NCI-H69 (cell line): ENCODE measurements around the gene ATP1A2.

ENCODE experiments used
- DNase-seq: peaks from one replicate; lab custom pipeline; 2025; lab: John Stamatoyannopoulos, UW

Gene ATP1A2

GRCh38 chr1:160115545-160116282, at the start of gene ATP1A2:
Gene ATP1A2, plus strand, starts transcription at chr1:160115759. Its CDS starts 103 bp downstream, at chr1:160115862.
- DNase-seq, result peak; percentile 41

DNA sequence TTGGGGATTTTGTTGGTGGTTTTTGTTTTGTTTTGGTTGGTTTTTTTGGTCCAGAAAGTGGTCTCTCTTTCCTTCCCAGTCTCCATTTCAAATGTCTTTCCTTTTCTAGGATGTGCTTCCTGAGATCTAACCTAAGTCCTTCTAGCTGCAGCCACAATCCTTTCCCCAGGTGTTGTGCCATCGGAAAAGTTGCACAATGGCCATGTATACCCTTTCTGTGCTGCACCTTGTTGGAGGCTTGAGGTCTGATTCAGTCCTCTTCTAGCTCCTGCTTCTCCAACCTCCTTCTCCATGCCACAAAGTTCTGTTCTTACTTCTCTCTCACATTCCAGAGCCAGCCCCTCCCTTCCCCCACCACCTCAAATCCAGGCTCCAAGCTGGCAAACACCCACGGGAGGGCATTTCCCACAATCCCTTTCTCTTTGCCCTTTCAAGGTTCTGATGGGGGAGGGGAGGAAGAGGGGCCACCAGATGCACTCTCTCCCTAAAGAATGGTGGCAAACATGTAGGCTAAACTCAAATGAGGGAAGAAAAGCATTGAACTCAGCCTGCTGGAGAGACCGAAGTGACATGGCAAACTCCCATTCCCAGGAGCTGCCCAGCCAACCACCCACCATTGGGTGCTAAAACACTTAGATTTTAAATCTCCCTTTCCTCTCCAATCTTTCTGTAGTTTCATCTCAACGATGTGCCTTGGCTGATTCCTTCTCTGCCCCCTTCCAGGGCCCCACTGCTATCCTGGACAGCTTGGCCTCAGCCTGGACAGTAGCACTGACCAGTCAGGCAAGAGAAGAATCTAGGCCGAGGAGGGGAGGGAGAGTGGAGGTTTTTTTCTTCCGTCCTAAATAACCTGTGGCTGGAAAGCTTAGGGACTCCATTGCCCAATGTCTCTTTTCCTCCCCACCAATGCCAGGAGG, 48.5 kb upstream of the ATP1A2 start:
- DNase-seq, result no peak

GRCh38 chr1:160068225-160068624, 47.3 kb upstream of the ATP1A2 start:
- no peak for DNase-seq

GRCh38 chr1:160069460-160070231, 45.9 kb upstream of the ATP1A2 start, which contains the start of gene KCNJ10:
Gene KCNJ10, minus strand, starts transcription at chr1:160070160. Its CDS starts 27,628 bp downstream, at chr1:160042532.
- peak; percentile 18 for DNase-seq

- peak; percentile 89 for DNase-seq
These were observed 45.1 kb upstream of the ATP1A2 start for GRCh38 chr1:160070243-160071163.

- DNase-seq, result no peak
These were observed 44.3 kb upstream of the ATP1A2 start for GRCh38 chr1:160071289-160071688.

DNA sequence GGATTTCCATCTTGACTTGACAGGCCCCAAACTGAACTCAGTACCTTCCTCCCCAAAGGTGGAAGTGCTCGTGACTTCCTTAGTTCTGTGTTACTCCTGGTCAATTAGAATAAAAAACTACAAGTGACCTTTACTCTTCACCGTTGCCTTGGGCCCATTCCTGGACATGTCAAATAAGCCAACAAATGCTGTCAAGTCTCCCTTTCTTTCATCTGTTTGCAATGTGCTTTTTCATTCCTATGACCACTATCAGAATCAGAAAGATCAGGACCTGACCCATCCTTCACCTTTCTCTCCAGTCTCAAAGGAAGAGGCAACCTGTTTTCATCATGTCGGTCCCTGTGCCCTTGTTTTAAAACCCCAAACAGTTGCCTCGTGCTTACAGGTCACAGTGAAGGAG, 40.7 kb upstream of the ATP1A2 start:
- DNase-seq, result no peak

- no peak for DNase-seq
These were observed 39.7 kb upstream of the ATP1A2 start for GRCh38 chr1:160075836-160076235.

- DNase-seq, result no peak
These were observed 39.3 kb upstream of the ATP1A2 start for GRCh38 chr1:160076295-160076694.

GRCh38 chr1:160077486-160077885, 38.1 kb upstream of the ATP1A2 start:
- DNase-seq, result peak; percentile 9

DNA sequence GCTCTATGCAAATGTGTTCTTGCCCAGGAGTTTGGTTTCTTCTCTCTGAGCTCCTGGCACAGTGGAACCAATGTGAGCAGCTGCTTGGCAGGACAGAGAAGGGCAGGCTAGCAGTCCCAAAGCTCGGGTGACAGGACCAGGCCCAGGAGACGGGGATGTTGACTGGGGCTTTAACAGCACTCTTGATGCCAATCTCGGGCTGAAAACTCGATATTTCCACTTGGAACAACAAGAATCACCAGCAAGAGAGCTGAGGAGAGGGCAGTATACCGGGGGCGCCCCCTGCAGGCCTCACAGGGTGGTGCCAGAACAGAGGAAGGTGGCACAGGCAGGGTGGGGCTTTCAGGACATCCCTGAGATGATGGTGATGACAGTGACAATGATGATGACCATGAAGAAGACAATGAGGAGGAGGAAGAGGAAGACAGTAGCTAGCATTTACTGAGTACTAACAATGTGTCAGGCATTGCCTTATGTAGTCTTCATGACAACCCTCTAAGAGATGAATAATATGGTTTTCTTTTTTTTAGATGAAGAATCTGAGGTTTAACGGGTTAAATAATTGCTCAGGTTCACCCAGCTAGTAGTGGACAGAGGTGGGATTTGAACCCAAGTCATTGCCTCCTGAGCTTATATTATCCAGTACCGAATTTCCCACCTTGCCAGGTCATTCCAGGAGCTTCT, 36.9 kb upstream of the ATP1A2 start:
- peak; percentile 66 for DNase-seq

DNA sequence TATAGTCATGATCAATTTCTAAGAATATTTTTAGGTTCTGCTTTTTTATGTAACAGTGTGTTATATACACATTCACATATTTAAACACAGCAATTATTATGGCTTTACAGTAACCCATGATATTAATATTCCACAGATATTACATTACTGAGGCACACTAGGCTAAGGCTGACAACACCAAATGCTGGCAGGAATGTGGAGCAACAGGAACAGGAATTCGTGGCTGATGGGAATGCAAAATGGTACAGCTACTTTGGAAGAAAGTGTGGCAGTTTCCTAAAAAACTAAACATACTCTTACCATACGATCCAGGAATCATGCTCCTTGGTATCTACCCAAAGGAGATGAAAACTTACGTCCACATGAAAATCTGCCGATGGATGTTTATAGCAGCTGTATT, 36.1 kb upstream of the ATP1A2 start:
- no peak for DNase-seq

DNA sequence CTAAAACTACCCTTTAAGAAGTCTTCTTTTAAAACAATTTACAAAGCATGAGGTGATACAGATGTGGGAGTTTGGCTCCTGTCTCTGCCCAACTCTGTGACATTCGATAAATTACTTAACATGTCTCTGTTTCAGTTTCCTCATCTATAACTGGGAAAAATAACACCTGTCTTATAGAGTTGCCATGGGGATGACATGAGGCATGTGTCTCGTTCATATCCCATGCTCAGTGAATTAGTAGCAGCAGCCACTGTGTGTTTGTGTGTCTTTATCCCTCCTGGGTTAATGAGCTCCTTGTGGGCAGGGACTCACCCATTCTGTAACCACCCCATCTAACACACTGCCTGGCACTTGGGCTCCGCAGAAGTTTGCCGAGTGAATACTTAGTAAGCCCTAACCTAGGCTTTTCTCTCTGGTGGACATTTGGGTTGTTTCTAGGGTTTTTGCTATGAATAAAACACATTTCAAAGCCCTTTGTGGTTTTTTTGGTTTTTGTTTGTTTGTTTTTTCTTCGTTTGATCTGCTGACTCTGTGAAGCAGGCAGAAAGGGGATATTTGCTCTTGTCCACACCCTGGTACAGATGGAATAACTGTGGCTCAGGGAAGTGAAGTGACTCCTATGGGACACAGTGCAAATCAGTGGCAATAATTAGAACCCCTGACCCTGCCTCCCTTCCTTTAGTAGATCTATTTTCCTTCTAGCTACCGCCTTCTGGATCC, 35.0 kb upstream of the ATP1A2 start:
- DNase-seq, result peak; percentile 67

GRCh38 chr1:160081261-160081936, 34.2 kb upstream of the ATP1A2 start, which contains the start of gene KCNJ9:
Gene KCNJ9, plus strand, starts transcription at chr1:160081538. Its CDS starts 2,493 bp downstream, at chr1:160084031.
- DNase-seq, result peak; percentile 64

DNA sequence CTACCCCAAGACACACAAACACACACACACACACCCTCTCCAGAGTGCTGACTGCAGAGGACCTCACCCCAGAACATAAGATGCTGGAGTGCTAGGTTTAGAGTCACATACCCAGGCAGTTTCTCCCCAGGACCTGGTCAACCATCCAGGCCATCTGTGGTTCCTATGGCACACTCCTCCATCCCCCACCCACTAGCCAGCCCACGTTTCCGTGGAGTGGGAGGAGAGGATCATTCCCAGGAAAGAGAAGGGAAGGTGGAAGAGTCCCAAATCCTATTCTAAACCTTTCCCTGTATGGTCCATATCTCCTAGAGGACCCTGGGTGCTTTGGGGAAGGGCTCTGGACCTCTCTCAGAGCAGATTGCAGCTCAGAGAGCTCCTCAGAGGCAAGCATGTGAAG, 33.1 kb upstream of the ATP1A2 start:
- no peak for DNase-seq

GRCh38 chr1:160082926-160083325, 32.6 kb upstream of the ATP1A2 start:
- DNase-seq, result no peak

- DNase-seq, result peak; percentile 94
These were observed 31.4 kb upstream of the ATP1A2 start for GRCh38 chr1:160083968-160084770.

DNA sequence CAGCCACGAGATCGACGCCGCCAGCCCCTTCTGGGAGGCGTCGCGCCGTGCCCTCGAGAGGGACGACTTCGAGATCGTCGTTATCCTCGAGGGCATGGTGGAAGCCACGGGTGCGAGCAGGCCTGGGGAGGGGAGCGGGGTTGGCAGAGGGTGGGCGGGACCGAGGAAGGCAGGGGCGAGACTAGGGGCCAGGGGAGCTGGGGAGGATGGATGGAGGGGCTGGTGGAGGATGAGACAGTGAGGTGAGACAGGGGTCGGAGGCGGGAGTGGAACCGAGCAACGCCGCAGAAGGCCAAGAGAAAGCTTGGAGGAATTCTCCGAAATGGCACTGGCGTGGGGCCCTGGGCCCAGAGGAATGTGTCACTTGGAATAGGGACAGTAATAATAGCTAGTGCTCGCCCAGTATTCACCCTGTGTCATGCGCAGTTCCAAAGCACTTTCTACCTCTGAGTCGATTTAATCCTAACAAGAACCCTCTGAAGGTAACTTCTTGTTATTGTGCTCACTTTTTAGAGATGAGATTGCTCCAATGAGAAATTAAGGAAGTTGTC, 30.7 kb upstream of the ATP1A2 start:
- no peak for DNase-seq
